ENCODE data around the gene PDE10A. TPM values are rescaled to one million over a fixed set of nuclear protein-coding genes. Genes with fewer than 3 reads are reported as not detected.

Gene PDE10A
- total and polyA plus RNA-seq, 3 experiments from 2014 or later, result not detected

- Histone ChIP-seq H3K4me1 (ENCODE audit: insufficient read depth, low read length) (no peaks in the 10 kb centered on the region), H3K27me3 (ENCODE audit: insufficient read depth, low read length, poor library complexity, severe bottlenecking) (no peaks in the 10 kb centered on the region), H3K36me3 (ENCODE audit: insufficient read depth, low read length) (no peaks in the 10 kb centered on the region), H3K4me3 (ENCODE audit: low read length) (no peak overlapping the region), H3K27ac (ENCODE audit: low read depth, low read length) (no peak overlapping the region), H3K9me3 (ENCODE audit: low read length) (no peaks in the 10 kb centered on the region)
- no peaks in the 10 kb centered on the region for H3K4me1 Mint-ChIP-seq
- H3K9me3 Mint-ChIP-seq, result peaks cover 0 to 10% (median 2%) of the 10 kb centered on the region in 5 donors
- H3K36me3 Mint-ChIP-seq, result no peaks in the 10 kb centered on the region
- peaks cover 0 to 3% of the 10 kb centered on the region in 2 donors for H3K27me3 Mint-ChIP-seq
- DNase-seq, result no peak
- POLR2A ChIA-PET, result no interaction called here
- no peak overlapping the region for H3K27ac Mint-ChIP-seq
- CTCF ChIA-PET, result no interaction called here
- H3K4me3 Mint-ChIP-seq, result no peak overlapping the region
Measured at GRCh38 chr6:165645919-165646318, 17.1 kb downstream of the PDE10A start.

- H3K4me1 ChIP-seq (ENCODE audit: insufficient read depth, low read length), result no peaks in the 10 kb centered on the region
- no peak overlapping the region for H3K4me3 ChIP-seq (ENCODE audit: low read length)
- no peaks in the 10 kb centered on the region for H3K36me3 ChIP-seq (ENCODE audit: insufficient read depth, low read length)
- H3K27ac ChIP-seq (ENCODE audit: low read depth, low read length), result no peak overlapping the region
- Mint-ChIP-seq H3K27ac (no peak overlapping the region), H3K9me3 (peaks cover 0 to 10% (median 2%) of the 10 kb centered on the region in 5 donors), H3K36me3 (no peaks in the 10 kb centered on the region), H3K4me1 (no peaks in the 10 kb centered on the region), H3K27me3 (peaks cover 0 to 3% of the 10 kb centered on the region in 2 donors), H3K4me3 (no peak overlapping the region)
- H3K9me3 ChIP-seq (ENCODE audit: low read length), result no peaks in the 10 kb centered on the region
- DNase-seq, result no peak
- ChIA-PET CTCF (no interaction called here), POLR2A (no interaction called here)
- no peaks in the 10 kb centered on the region for H3K27me3 ChIP-seq (ENCODE audit: insufficient read depth, low read length, poor library complexity, severe bottlenecking)
Measured at GRCh38 chr6:165644586-165645266, 18.3 kb downstream of the PDE10A start.

GRCh38 chr6:165643015-165643414 lies 20.0 kb downstream of the PDE10A start:
- Histone ChIP-seq H3K4me1 (ENCODE audit: insufficient read depth, low read length) (no peaks in the 10 kb centered on the region), H3K27ac (ENCODE audit: low read depth, low read length) (no peak overlapping the region), H3K4me3 (ENCODE audit: low read length) (no peak overlapping the region), H3K9me3 (ENCODE audit: low read length) (no peaks in the 10 kb centered on the region), H3K27me3 (ENCODE audit: insufficient read depth, low read length, poor library complexity, severe bottlenecking) (no peaks in the 10 kb centered on the region), H3K36me3 (ENCODE audit: insufficient read depth, low read length) (no peaks in the 10 kb centered on the region)
- H3K36me3 Mint-ChIP-seq, result no peaks in the 10 kb centered on the region
- no peak overlapping the region for H3K4me3 Mint-ChIP-seq
- H3K27ac Mint-ChIP-seq, result no peak overlapping the region
- H3K4me1 Mint-ChIP-seq, result no peaks in the 10 kb centered on the region
- no peak for DNase-seq
- CTCF ChIA-PET, result no interaction called here
- POLR2A ChIA-PET, result no interaction called here
- peaks cover 0 to 13% (median 2%) of the 10 kb centered on the region in 5 donors for H3K9me3 Mint-ChIP-seq
- peaks cover 0 to 3% of the 10 kb centered on the region in 2 donors for H3K27me3 Mint-ChIP-seq

- POLR2A ChIA-PET, result no interaction called here
- Mint-ChIP-seq H3K27ac (no peak overlapping the region), H3K9me3 (peaks cover 0 to 15% (median 2%) of the 10 kb centered on the region in 5 donors), H3K4me3 (no peak overlapping the region), H3K36me3 (no peaks in the 10 kb centered on the region), H3K27me3 (peaks cover 0 to 3% of the 10 kb centered on the region in 2 donors), H3K4me1 (no peaks in the 10 kb centered on the region)
- CTCF ChIA-PET, result no interaction called here
- no peaks in the 10 kb centered on the region for H3K4me1 ChIP-seq (ENCODE audit: insufficient read depth, low read length)
- H3K27ac ChIP-seq (ENCODE audit: low read depth, low read length), result no peak overlapping the region
- no peaks in the 10 kb centered on the region for H3K9me3 ChIP-seq (ENCODE audit: low read length)
- H3K27me3 ChIP-seq (ENCODE audit: insufficient read depth, low read length, poor library complexity, severe bottlenecking), result no peaks in the 10 kb centered on the region
- no peak overlapping the region for H3K4me3 ChIP-seq (ENCODE audit: low read length)
- DNase-seq, result no peak
- no peaks in the 10 kb centered on the region for H3K36me3 ChIP-seq (ENCODE audit: insufficient read depth, low read length)
Measured at GRCh38 chr6:165641672-165642156, 21.3 kb downstream of the PDE10A start.

- Mint-ChIP-seq H3K36me3 (no peaks in the 10 kb centered on the region), H3K27me3 (peaks cover 0 to 3% of the 10 kb centered on the region in 2 donors), H3K4me1 (no peaks in the 10 kb centered on the region), H3K4me3 (no peak overlapping the region), H3K9me3 (peaks cover 0 to 12% (median 2%) of the 10 kb centered on the region in 5 donors), H3K27ac (no peak overlapping the region)
- H3K27me3 ChIP-seq (ENCODE audit: insufficient read depth, low read length, poor library complexity, severe bottlenecking), result no peaks in the 10 kb centered on the region
- no peaks in the 10 kb centered on the region for H3K4me1 ChIP-seq (ENCODE audit: insufficient read depth, low read length)
- ChIA-PET POLR2A (no interaction called here), CTCF (no interaction called here)
- H3K9me3 ChIP-seq (ENCODE audit: low read length), result no peaks in the 10 kb centered on the region
- H3K27ac ChIP-seq (ENCODE audit: low read depth, low read length), result no peak overlapping the region
- H3K36me3 ChIP-seq (ENCODE audit: insufficient read depth, low read length), result no peaks in the 10 kb centered on the region
- no peak overlapping the region for H3K4me3 ChIP-seq (ENCODE audit: low read length)
- no peak for DNase-seq
Measured at GRCh38 chr6:165640806-165641205, 22.2 kb downstream of the PDE10A start.

GRCh38 chr6:165638530-165638929 lies 24.5 kb downstream of the PDE10A start:
- H3K9me3 Mint-ChIP-seq, result peaks cover 0 to 12% (median 0%) of the 10 kb centered on the region in 5 donors
- POLR2A ChIA-PET, result no interaction called here

GRCh38 chr6:165637586-165637985 lies 25.5 kb downstream of the PDE10A start:
- CTCF ChIA-PET, result no interaction called here
- Mint-ChIP-seq H3K36me3 (no peaks in the 10 kb centered on the region), H3K27me3 (peaks cover 2 to 9% of the 10 kb centered on the region in 2 donors), H3K9me3 (peaks cover 0 to 12% (median 0%) of the 10 kb centered on the region in 5 donors), H3K27ac (no peak overlapping the region), H3K4me1 (no peaks in the 10 kb centered on the region), H3K4me3 (no peak overlapping the region)
- H3K36me3 ChIP-seq (ENCODE audit: insufficient read depth, low read length), result no peaks in the 10 kb centered on the region
- no peak for DNase-seq
- POLR2A ChIA-PET, result no interaction called here
- no peaks in the 10 kb centered on the region for H3K27me3 ChIP-seq (ENCODE audit: insufficient read depth, low read length, poor library complexity, severe bottlenecking)
- no peak overlapping the region for H3K27ac ChIP-seq (ENCODE audit: low read depth, low read length)
- no peaks in the 10 kb centered on the region for H3K9me3 ChIP-seq (ENCODE audit: low read length)
- H3K4me3 ChIP-seq (ENCODE audit: low read length), result no peak overlapping the region
- H3K4me1 ChIP-seq (ENCODE audit: insufficient read depth, low read length), result no peaks in the 10 kb centered on the region

More at GRCh38 chr6:165638530-165638929, 24.5 kb downstream of the PDE10A start:
- Mint-ChIP-seq H3K27me3 (peaks cover 2 to 9% of the 10 kb centered on the region in 2 donors), H3K36me3 (no peaks in the 10 kb centered on the region), H3K27ac (no peak overlapping the region), H3K4me1 (no peaks in the 10 kb centered on the region), H3K4me3 (no peak overlapping the region)
- no peak overlapping the region for H3K27ac ChIP-seq (ENCODE audit: low read depth, low read length)
- no peaks in the 10 kb centered on the region for H3K36me3 ChIP-seq (ENCODE audit: insufficient read depth, low read length)
- H3K9me3 ChIP-seq (ENCODE audit: low read length), result no peaks in the 10 kb centered on the region
- DNase-seq, result no peak
- no peaks in the 10 kb centered on the region for H3K4me1 ChIP-seq (ENCODE audit: insufficient read depth, low read length)
- CTCF ChIA-PET, result no interaction called here
- no peaks in the 10 kb centered on the region for H3K27me3 ChIP-seq (ENCODE audit: insufficient read depth, low read length, poor library complexity, severe bottlenecking)
- H3K4me3 ChIP-seq (ENCODE audit: low read length), result no peak overlapping the region

GRCh38 chr6:165636402-165637048 lies 26.5 kb downstream of the PDE10A start:
- DNase-seq, result no peak
- POLR2A ChIA-PET, result no interaction called here
- H3K9me3 Mint-ChIP-seq, result peaks cover 0 to 7% (median 0%) of the 10 kb centered on the region in 5 donors
- H3K4me3 Mint-ChIP-seq, result no peak overlapping the region
- Histone ChIP-seq H3K4me3 (ENCODE audit: low read length) (no peak overlapping the region), H3K27ac (ENCODE audit: low read depth, low read length) (no peak overlapping the region), H3K9me3 (ENCODE audit: low read length) (no peaks in the 10 kb centered on the region), H3K36me3 (ENCODE audit: insufficient read depth, low read length) (no peaks in the 10 kb centered on the region), H3K4me1 (ENCODE audit: insufficient read depth, low read length) (no peaks in the 10 kb centered on the region), H3K27me3 (ENCODE audit: insufficient read depth, low read length, poor library complexity, severe bottlenecking) (no peaks in the 10 kb centered on the region)
- H3K27me3 Mint-ChIP-seq, result peaks cover 2 to 9% of the 10 kb centered on the region in 2 donors
- H3K4me1 Mint-ChIP-seq, result no peaks in the 10 kb centered on the region
- CTCF ChIA-PET, result no interaction called here
- no peak overlapping the region for H3K27ac Mint-ChIP-seq
- H3K36me3 Mint-ChIP-seq, result no peaks in the 10 kb centered on the region

Measured in CD8-positive, alpha-beta memory T cell (primary cell).